Fibroblast of skin of right quadriceps (primary cell): ENCODE results near the gene NPDC1.
"Not testable (repeated sequence)": the region's sequence is repeated elsewhere in the genome, so short reads cannot be mapped to it uniquely, and the experiment has no call there.

ENCODE experiments used
- DNase-seq: peaks from one replicate; pipeline ENCODE4 v3.0.0-alpha.2; 2013

NPDC1 gene

DNA sequence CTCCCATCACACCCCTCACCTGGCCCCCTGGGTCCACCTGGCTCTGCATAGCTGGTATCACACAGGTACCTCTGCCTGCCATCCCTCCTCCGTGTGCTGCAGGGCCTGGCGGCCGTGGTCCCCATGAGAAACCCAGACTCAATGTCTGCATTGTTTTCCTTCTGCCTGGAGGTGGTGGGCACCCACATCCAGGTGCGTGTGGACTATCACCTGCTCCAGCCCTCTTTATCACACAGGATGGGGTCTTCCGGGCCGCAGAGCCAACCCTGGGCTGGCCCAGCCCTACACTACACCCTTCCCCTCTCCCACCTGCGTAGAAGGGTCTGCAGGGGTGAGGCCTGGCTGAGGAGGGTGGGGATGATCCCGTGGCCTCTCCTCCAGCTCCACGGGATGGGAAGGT, 7.1 kb downstream of the NPDC1 start:
- no peak for DNase-seq

DNA sequence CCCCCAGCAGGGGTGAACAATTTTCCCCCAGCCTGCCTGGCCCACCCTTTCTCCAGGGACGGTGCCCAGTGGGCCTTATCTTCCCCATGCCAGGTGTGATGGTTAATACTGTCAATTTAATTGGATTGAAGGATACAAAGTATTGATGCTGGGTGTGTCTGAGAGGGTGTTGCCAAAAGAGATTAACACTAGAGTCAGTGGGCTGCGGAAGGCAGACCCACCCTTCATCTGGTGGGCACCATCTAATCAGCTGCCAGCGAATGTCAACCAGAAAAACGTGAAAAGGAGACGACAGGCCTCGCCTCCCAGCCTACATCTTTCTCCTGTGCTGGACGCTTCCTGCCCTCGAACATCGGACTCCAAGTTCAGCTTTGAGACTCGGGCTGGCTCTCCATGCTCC, 8.5 kb downstream of the NPDC1 start:
- no peak for DNase-seq

DNA sequence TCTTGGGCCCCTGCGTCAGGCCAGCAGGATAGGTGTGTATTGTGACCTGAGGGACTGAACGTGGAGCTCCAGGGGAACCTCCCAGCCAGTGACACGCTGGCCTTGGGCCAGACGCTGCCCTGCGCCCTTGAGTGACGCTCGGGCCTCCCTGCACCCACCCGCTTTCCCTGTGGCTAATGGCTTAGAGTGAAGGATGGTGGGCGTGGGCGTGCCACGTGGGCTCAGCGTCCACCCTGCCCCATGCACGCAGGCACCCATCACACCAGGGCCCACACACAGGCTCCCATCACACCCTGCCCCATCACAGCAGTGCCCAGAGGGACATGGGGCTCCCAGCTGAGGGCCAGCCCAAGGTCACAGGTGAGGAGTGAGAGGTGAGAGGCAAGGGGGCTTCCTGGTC, 8.9 kb downstream of the NPDC1 start:
- no peak for DNase-seq

DNA sequence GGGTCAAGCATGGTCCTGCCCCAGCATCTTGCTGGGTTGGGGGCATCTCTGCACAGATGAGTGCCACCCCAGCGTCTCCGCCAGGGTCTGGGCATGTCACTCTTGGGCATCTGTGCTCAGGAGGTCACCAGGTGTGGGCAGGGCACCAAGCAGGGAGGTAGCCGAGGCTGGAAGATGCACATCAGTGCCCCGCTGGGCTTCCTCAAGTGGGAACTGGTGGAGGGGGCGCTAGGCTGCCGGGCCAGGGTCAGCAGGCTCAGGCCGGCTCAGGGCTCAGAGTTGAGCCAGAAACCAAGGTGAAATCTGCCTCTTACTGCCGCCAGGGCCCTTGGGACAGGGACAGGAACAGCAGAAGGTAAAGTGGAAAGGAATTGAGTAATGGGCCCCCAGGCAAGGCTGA, 10.0 kb downstream of the NPDC1 start:
- DNase-seq: no peak

DNA sequence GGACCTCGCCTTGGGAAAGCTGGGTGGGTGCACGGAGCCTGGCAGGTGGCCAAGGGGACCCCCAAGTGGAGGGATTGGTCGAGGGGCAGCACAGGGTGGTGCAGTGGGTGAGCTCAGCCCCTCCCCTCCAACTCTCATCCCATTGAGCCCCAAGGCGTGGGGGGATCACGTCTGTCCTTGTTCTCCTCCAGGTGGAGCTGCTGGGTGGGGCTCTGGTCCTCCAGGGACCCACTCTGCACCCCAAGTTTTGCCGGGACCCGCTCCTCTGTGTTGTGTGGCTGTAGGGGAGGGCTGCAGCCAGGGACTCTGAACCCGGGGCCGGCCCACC, 10.5 kb downstream of the NPDC1 start:
- DNase-seq: no peak

DNA sequence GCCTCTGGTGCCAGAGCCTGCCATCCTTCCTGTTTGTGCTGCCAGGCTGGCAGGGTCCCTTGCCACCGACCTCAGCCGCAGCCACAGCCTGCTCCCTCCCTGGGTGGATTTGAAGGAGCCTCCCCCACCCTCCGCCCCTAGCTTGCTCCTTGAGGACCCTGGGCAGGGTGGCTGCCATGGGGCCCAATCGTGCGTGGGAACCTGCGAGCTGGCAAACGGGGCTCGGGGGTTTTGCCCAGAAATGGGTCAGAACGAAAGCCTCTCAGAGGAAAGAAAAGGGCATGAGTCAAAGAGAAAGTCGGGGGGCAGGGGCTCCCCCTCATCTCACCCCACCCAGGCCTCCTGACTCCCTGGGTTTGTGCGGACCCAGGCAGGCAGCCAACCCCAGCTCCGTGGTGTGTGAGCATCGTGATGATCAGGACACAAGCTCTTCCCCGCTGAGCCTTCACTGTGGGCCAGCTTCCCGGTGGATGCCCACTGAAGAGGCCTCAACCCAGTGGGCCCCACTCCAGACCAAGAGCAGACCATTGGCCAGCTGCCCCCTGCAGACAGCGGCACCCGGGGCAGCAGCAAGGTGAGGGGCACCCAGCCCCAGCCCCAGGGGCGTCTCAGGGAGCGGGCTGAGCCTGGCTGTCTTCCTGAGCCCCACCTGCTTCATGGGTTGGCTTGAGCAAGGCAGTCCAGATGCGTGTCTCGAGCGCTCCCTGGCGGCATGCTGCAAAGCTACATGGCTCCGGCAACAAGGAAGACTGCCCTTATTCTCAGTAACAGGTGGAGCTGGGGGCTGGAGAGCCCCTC, 11.1 kb downstream of the NPDC1 start:
- DNase-seq: peak; percentile 62

DNA sequence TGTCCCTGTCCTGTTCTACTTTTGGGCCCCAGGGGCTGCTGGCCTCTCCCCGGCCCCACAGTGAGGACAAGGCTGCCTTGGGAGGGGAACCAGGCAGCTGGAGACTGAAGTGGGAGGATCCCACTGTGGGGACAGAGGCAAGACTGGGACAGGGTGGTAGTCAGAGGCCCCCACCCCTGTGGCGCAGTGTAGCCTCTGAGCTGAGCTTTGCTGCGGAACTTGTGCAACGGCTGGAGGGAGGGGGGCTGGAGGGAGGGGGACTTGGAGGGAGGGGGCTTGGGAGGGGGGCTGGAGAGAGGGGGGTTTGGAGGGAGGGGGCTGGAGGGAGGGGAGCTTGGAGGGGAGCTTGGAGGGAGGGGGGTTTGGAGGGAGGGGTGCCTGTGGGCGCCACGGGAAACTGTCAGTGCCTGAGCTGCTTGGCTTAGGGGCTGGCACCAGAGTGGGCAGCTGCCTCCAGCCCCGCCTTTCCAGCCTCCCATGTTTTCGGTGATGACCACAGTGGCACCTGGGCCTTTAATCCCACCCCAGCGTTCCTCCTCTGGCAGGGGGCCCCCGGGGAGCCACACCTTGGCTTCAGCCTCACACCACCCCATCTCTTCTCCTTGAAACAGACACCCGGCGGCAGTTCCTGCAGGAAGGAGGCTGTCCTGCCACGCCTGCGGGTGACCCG, 11.8 kb downstream of the NPDC1 start:
- DNase-seq: no peak

DNA sequence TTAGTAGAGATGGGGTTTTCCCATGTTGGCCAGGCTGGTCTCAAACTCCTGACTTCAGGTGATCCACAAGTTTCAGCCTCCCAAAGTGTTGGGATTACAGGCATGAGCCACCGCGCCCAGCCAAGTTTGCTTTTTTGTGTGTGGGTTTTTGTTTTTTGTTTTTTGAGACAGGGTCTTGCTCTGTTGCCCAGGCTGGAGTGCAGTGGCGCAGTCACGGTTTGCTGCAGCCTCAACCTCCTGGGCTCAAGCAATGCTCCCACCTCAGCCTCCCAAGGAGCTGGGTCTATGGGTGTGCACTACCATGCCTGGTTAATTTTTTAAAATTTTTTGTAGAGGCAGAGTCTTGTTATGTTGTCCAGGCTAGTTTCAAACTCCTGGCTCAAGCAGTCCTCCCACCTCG, 12.5 kb downstream of the NPDC1 start:
- DNase-seq: not testable (repeated sequence)

DNA sequence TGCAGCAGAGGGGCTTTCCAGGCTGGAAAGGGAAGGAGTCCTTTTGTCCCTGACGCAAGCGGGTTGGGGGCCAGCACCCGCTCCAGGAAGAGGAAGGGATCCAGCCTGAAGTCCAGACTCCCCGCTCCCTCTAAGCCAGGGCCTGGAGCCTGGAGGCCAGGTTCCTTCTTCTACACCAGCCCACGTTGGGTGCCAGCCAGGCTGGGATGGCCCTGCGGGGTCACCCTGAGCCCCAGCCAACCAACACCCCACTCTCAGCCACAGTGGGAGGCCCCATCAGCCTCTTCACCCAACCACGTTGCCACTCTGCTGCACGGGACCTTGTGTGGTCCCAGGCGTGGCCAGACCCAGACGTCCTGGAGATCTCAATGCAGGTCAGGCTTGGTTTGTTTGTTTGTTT, 13.1 kb downstream of the NPDC1 start:
- DNase-seq: no peak

DNA sequence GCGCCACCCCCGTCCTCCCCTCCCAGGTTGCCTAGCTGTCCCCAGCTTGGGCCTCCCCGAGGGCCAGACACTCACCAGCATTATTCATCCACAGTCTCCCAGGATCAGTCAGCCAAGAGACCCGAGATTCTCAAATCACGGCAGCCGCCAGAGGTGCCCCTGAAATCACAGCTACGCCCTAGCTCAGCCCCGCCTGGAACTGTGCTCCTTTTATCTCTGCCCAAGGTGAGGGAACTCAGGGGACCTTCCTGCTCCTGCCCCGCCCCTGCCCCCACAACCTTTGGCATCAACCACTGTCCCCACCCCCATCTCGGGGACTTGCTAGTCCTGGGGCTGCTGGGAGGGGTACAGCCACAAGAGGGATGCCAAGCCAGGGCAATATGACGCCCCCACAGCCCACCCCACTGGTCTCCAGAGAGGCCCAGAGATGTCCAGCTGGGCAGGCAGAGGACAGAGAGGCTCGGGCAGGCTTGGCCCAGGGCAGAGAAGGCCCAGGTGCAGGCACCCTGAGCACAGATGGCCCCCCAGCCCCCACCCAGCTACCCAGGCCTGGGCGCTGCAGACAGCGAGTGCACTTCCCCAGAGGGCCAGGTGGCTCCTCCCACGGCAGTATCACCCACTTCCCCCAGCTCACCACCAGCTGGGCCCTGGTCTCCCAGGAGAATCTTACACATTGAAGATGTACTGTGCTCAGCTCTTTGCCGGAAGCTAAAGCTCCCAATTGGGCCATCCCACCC, 13.9 kb downstream of the NPDC1 start, which contains the start of gene FUT7:
Gene FUT7 (minus strand): TSS at position 185 of the 737 bp plus-strand sequence. CDS start 97 bp downstream, at position 88.
- DNase-seq: no peak

DNA sequence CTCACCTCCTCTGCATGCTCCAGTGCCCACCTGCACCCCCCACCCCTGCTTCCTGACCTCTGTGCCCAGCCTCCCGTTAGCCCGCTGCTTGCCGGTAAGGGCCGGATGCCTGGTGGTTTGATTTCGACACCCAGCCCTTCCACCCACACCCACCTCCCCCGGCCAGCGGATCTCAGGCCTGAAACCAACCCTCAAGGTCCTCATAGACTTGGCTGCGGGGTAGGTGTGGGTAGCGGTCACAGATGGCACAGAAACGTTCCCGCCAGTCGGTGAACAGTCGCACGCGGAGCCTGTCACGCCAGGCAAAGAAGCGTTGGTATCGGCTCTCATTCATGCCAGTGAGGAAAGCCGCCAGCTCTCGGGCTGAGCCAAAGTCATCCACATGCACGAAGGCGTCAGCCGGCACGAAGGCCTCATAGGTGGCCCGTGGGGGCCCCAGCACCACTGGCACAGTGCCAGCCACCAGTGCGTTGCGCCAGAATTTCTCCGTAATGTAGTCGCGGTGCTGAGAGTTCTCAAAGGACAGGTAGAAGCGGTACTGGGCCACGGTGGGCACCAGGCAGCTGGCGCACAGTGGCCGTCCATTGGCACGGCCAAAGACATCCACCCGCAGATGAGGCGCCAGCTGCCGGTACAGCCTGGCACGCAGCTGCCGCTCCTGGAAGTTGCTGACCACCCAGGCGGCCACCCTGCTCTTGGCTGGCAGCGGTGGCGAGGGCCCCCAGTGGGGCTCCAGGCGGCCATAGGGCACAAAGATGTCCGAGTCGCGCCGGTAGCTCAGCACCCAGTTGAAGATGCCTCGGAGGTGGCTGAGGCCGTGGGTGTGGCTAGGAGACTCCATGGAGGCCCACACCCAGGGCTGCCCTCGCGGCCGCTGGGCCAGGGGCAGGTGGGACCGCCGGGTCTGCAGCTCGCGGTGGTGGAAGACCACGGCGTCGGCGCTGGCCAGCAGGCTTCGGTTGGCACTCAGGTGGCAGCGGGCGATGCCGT, 15.1 kb downstream of the NPDC1 start:
- no peak for DNase-seq

DNA sequence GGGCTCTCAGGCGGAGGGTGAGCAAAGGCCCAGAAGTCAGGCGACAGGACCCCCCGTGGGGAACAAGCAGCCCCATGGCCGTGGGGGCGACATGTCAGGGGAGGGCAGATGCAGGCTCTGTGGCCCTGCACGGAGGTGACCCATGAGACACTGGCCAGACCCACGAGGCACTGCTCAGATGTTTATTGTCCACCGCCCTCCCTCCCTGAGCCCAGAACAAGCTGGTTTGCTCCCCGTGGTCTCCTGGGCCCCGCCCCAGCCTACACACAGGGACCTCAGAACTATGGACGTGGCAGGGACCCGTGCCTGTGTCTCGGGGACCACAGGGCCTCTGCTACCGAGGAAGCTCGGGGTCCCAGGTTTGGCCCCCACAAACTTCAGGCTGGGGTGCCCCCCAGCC, 16.0 kb downstream of the NPDC1 start:
- DNase-seq: no peak

DNA sequence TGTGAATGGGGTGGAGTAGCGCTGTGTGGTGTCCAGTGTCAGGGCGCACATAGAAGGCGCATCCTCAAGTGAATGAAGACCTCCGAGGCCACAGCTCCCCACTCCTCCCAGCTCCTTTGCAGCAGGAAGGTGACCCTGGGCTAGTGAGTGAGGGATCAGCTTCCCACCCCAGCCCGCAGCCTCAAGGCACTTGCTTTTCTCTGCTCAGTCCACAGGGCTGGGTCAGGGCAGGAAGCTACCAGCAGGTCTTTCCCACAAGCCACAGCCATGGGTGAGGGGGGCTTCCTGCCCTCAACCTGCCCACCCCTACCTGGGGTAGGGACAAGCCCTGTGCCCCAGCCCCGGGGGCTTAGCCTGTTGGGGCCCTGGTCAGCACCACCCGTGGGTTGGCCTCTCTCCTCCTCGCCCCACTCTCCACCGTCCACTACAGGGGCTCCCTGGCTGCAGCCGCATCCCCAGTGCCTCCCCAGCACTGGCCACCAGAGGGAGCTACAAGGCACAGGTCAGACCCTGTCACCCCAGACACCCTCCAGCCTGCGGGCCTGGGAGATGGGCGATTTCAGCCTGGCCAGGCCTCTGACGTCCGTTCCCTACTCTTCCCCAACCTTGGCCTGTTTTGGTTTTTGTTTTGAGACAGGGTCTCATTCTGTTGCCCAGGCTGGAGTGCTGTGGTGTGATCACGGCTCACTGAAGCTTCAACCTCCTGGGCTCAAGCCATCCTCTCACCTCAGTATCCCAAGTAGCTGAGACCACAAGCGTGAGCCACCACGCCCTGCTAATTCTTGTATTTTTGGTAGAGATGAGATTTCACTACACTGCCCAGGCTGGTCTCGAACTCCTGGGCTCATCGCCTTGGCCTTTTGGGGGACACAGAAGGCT, 16.7 kb downstream of the NPDC1 start:
- peak; percentile 25 for DNase-seq

DNA sequence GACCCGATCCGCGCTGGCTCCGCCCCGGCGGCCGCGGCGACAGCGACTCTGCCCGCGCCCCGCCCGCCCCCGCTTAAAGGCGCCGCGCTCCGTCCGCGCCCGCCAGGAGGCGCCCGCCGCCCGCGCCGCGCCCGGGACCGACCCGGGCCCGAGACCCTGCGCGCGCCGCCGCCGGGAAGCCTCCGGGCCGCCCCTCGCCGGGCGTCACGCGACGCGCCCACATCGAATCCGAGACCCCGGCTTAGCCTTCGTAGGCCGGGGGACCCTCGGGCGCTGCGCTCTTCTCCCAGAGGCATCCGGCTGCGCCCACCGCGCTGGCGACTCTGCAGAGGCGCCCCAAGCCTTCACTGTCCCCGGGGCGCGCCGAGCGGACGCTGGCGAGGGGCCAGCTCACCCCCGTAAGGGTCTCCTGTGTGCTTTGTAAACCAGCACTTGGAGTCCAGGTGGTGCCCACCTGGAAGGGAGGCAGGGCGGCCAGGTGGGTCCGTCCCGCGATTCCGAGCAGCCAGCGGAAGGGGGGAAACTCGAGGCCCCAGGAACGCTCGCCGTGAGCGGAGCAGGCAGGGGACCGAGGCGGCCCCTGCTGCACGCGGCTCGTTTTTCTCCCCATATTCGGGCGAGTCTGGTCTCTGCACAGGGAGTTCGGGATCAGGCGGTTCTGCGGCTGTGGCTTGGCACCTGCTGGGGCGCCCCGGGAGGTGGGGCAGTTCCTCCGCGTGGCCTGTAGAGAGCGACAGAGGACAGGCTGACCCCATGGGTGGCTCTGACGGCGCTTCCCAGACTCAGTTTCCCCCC, 17.5 kb downstream of the NPDC1 start:
- peak; percentile 31 for DNase-seq

DNA sequence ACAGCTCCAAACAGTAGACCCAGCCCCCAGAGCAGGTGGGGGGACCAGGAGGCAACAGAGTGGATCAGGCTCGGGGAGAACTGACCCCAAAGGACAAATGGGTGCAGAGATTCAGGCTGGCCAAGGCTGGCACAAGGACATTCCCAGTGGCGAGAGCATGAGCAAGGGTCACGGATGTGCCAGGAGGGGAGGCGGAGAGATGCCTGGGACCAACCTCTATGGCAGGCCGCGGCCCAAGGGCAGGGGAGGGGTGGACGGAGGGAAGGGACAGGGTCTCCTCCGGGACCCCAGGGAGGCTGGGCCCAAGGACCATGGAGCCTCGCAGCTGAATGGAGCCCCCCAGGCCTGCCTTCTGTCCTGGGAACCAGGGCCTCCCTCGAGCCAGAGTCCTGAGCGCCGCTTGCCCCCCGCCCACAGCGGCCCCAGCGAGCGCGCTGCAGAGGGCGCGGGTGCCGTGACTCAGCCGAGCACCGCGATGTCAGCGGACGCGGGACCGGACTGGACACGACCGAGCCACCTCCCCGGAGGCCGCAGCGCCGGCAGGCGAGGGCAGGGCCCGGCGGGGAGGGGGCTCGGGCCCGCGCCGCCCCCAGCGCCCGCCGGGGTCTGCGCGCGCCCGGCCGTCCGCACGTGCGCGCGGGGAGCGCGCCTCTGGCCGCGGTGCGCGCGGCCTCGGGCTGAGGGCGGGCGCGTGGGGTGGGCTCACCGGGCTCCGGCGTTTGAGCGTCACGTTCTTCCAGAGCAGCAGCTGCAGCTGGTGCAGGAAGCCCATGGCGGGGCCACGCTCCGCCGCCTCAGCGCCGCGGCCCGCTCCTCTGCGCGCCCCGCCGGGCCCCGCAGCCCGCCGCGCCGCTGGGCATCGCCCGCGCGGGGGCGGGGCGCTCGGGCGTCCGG, 18.4 kb downstream of the NPDC1 start, which contains the start of gene ABCA2:
Gene ABCA2 (minus strand): TSS at position 869 of the 894 bp plus-strand sequence. CDS start 97 bp downstream, at position 772.
- no peak for DNase-seq

DNA sequence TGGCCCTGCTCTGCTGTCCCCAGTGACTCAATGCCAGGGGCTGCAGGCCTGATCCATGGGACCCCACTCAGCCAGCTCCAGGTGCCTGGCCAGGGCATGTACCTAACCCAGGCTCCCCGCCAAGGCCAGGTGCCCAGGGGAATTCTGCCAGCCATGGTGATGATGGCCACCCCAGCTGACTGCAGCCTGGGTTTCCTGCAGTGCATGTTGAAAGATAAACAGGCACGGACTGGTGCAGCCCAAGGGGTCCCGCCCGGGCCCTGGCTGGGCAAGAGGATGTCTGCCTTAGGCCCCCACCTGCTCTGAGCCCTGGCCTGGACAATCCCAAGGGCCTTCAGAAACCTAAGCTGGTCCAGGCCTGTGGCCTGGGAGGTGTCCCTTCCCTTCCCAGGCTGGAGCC, 19.1 kb downstream of the NPDC1 start:
- no peak for DNase-seq

DNA sequence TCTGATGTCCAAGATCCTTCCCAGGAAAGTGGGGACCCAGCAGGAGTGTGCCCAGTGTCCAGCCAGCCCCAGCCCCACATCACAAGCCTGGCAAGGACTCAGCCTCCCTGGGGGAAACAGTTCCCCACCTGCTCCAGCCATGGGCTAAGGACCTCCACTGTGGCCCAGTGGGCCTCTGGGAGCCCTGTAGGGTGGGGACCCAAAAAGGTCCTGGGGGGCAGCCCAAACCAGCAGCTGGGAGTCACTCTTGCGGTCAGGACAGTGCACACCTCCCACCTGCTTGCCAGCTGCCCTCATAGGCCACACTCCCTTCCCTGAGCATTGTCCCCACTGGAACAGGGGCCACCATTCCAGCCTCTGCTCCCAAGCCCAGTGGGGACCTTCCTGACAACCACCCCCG, 19.6 kb downstream of the NPDC1 start:
- DNase-seq: no peak

DNA sequence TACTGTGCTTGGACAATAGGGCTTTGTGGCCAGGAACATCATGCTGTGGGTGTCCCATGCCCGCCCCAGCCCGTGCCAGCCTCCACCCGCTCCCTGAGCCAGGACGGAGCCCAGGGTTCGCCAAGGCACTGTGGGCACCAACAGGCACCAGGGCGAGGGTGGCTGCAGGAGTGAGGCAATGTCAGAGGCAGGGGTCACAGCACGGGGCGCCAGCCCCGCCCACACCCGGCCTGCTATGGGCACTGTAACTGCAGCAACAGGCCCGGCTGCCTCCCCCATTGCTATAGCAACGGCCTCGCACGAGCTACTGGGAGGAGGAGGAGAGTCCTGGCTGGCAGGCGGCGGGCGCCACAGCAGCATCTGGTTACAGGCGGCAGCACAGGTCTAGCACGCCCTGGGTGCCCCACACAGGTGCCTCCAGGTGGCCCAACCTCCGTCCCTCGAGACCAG, 20.4 kb downstream of the NPDC1 start:
- no peak for DNase-seq

DNA sequence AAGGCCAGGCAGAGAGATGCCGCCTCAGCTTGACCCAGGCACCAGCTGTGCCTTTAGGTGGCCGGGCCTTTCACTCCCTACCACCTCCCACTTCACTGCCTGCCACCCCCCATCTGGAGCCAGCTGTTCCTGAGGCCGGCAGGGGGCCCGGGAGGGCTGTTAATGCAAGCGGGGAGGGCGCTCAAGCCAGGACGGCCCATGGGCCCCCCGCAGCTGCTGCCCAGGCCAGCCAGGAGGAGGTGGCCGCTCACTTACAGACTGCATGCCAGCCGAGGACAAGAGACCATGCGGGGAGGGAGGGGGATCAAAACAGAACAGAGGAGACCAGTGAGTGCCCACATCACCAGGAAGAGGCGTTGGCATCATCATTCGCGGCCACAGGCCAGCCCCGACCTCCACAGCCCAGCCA, 22.4 kb downstream of the NPDC1 start:
- DNase-seq: no peak
